ENCODE data around the gene THSD4.

THSD4 gene

GRCh38 chr15:71374607-71375352 lies 259.5 kb downstream of the THSD4 start:
- Histone ChIP-seq H3K27ac (no peak overlapping the region), H3K4me3 (no peak overlapping the region), H3K36me3 (ENCODE audit: insufficient read depth, low read length) (no peaks in the 10 kb centered on the region), H3K9ac (ENCODE audit: insufficient read length) (no peak overlapping the region), H3K9me3 (ENCODE audit: low read depth, low read length) (no peaks in the 10 kb centered on the region)
- DNase-seq (ENCODE audit: low read depth, low spot score) = no peak
- TF ChIP-seq EZH2 (IDR thresholded peaks at IDR 0.05) = no peak
- no peak for TF ChIP-seq POLR2AphosphoS5 (IDR thresholded peaks at IDR 0.05; ENCODE audit: borderline replicate concordance, low read depth, low read length)
- TF ChIP-seq FOXP2 (optimal IDR thresholded peaks at IDR 0.05; ENCODE audit: control extremely low read depth, extremely low read length, insufficient read depth) = no peak

GRCh38 chr15:71375934-71376333 lies 260.7 kb downstream of the THSD4 start:
- TF ChIP-seq EZH2 (IDR thresholded peaks at IDR 0.05) (no peak), FOXP2 (optimal IDR thresholded peaks at IDR 0.05; ENCODE audit: control extremely low read depth, extremely low read length, insufficient read depth) (no peak), POLR2AphosphoS5 (IDR thresholded peaks at IDR 0.05; ENCODE audit: borderline replicate concordance, low read depth, low read length) (no peak)
- H3K27ac ChIP-seq = no peak overlapping the region
- no peak overlapping the region for H3K4me3 ChIP-seq
- no peak overlapping the region for H3K9ac ChIP-seq (ENCODE audit: insufficient read length)
- no peaks in the 10 kb centered on the region for H3K36me3 ChIP-seq (ENCODE audit: insufficient read depth, low read length)
- no peaks in the 10 kb centered on the region for H3K9me3 ChIP-seq (ENCODE audit: low read depth, low read length)
- DNase-seq (ENCODE audit: low read depth, low spot score) = no peak

- no peak for DNase-seq (ENCODE audit: low read depth, low spot score)
- H3K9ac ChIP-seq (ENCODE audit: insufficient read length) = no peak overlapping the region
Measured at GRCh38 chr15:71379893-71380292, 264.6 kb downstream of the THSD4 start.

GRCh38 chr15:71380345-71380744 lies 265.1 kb downstream of the THSD4 start:
- no peaks in the 10 kb centered on the region for H3K9me3 ChIP-seq (ENCODE audit: low read depth, low read length)
- no peaks in the 10 kb centered on the region for H3K36me3 ChIP-seq (ENCODE audit: insufficient read depth, low read length)
- H3K27ac ChIP-seq = no peak overlapping the region
- TF ChIP-seq EZH2 (IDR thresholded peaks at IDR 0.05) (no peak), POLR2AphosphoS5 (IDR thresholded peaks at IDR 0.05; ENCODE audit: borderline replicate concordance, low read depth, low read length) (no peak), FOXP2 (optimal IDR thresholded peaks at IDR 0.05; ENCODE audit: control extremely low read depth, extremely low read length, insufficient read depth) (no peak)
- DNase-seq (ENCODE audit: low read depth, low spot score) = no peak
- H3K4me3 ChIP-seq = no peak overlapping the region
- no peak overlapping the region for H3K9ac ChIP-seq (ENCODE audit: insufficient read length)

More at GRCh38 chr15:71379893-71380292, 264.6 kb downstream of the THSD4 start:
- H3K9me3 ChIP-seq (ENCODE audit: low read depth, low read length) = no peaks in the 10 kb centered on the region
- H3K36me3 ChIP-seq (ENCODE audit: insufficient read depth, low read length) = no peaks in the 10 kb centered on the region
- TF ChIP-seq POLR2AphosphoS5 (IDR thresholded peaks at IDR 0.05; ENCODE audit: borderline replicate concordance, low read depth, low read length) = no peak
- no peak for TF ChIP-seq FOXP2 (optimal IDR thresholded peaks at IDR 0.05; ENCODE audit: control extremely low read depth, extremely low read length, insufficient read depth)
- TF ChIP-seq EZH2 (IDR thresholded peaks at IDR 0.05) = no peak
- no peak overlapping the region for H3K27ac ChIP-seq
- H3K4me3 ChIP-seq = no peak overlapping the region

GRCh38 chr15:71384501-71384900 lies 269.2 kb downstream of the THSD4 start:
- DNase-seq (ENCODE audit: low read depth, low spot score) = no peak
- H3K9me3 ChIP-seq (ENCODE audit: low read depth, low read length) = no peaks in the 10 kb centered on the region
- no peak overlapping the region for H3K27ac ChIP-seq
- no peak overlapping the region for H3K4me3 ChIP-seq
- H3K36me3 ChIP-seq (ENCODE audit: insufficient read depth, low read length) = no peaks in the 10 kb centered on the region
- TF ChIP-seq POLR2AphosphoS5 (IDR thresholded peaks at IDR 0.05; ENCODE audit: borderline replicate concordance, low read depth, low read length) (no peak), FOXP2 (optimal IDR thresholded peaks at IDR 0.05; ENCODE audit: control extremely low read depth, extremely low read length, insufficient read depth) (no peak), EZH2 (IDR thresholded peaks at IDR 0.05) (no peak)
- no peak overlapping the region for H3K9ac ChIP-seq (ENCODE audit: insufficient read length)

DNA sequence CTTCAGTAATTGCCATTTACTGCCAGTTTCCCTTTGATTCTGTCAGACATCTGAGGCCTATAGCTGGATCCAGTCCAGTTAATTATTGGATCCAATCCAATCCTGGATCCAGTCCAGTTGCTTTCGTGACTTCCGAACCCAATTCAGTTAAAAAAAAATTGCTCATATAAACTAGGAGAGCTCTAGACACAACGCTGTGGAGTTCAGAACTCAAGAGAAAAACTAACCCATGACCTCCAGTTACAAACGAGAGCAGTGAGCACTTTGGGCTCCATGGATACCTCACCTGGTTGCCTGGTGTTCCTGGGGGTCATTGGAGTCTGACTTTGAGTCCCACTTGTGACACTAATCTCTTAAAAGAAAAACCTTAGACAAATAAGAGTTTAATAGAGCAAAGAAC lies 269.8 kb downstream of the THSD4 start:
- Histone ChIP-seq H3K36me3 (ENCODE audit: insufficient read depth, low read length) (no peaks in the 10 kb centered on the region), H3K27ac (no peak overlapping the region), H3K9ac (ENCODE audit: insufficient read length) (no peak overlapping the region), H3K9me3 (ENCODE audit: low read depth, low read length) (no peaks in the 10 kb centered on the region), H3K4me3 (no peak overlapping the region)
- no peak for TF ChIP-seq POLR2AphosphoS5 (IDR thresholded peaks at IDR 0.05; ENCODE audit: borderline replicate concordance, low read depth, low read length)
- TF ChIP-seq EZH2 (IDR thresholded peaks at IDR 0.05) = no peak
- TF ChIP-seq FOXP2 (optimal IDR thresholded peaks at IDR 0.05; ENCODE audit: control extremely low read depth, extremely low read length, insufficient read depth) = no peak
- DNase-seq (ENCODE audit: low read depth, low spot score) = no peak

DNA sequence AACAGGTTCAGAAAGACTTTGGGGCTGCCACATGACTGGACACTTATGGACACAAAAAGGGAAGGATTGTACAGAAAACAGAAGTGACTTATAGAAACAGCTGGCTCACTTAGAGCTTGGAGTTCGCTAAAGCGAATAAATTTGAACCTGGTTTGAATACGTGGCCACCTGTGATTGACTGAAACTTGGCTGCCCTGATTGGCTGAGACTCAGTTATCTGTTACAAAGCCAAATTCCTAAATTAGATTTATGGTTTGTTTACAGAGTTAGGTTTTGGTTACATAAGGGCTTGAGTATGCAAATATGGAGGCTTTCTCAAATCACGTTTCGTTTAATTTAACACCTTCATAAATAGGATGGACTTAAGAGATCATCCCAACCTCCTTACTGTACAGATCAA lies 270.2 kb downstream of the THSD4 start:
- Histone ChIP-seq H3K9me3 (ENCODE audit: low read depth, low read length) (no peaks in the 10 kb centered on the region), H3K9ac (ENCODE audit: insufficient read length) (no peak overlapping the region), H3K36me3 (ENCODE audit: insufficient read depth, low read length) (no peaks in the 10 kb centered on the region), H3K27ac (no peak overlapping the region), H3K4me3 (no peak overlapping the region)
- DNase-seq (ENCODE audit: low read depth, low spot score) = no peak
- TF ChIP-seq FOXP2 (optimal IDR thresholded peaks at IDR 0.05; ENCODE audit: control extremely low read depth, extremely low read length, insufficient read depth) = no peak
- TF ChIP-seq POLR2AphosphoS5 (IDR thresholded peaks at IDR 0.05; ENCODE audit: borderline replicate concordance, low read depth, low read length) = no peak
- no peak for TF ChIP-seq EZH2 (IDR thresholded peaks at IDR 0.05)

- Histone ChIP-seq H3K27ac (no peak overlapping the region), H3K4me3 (no peak overlapping the region), H3K36me3 (ENCODE audit: insufficient read depth, low read length) (no peaks in the 10 kb centered on the region), H3K9me3 (ENCODE audit: low read depth, low read length) (no peaks in the 10 kb centered on the region), H3K9ac (ENCODE audit: insufficient read length) (no peak overlapping the region)
- no peak for DNase-seq (ENCODE audit: low read depth, low spot score)
- TF ChIP-seq FOXP2 (optimal IDR thresholded peaks at IDR 0.05; ENCODE audit: control extremely low read depth, extremely low read length, insufficient read depth) (no peak), POLR2AphosphoS5 (IDR thresholded peaks at IDR 0.05; ENCODE audit: borderline replicate concordance, low read depth, low read length) (no peak), EZH2 (IDR thresholded peaks at IDR 0.05) (no peak)
Measured at GRCh38 chr15:71386005-71386404, 270.7 kb downstream of the THSD4 start.

All from SK-N-MC (cell line).